ENCODE data around the gene FAM209B.
A peak's percentile ranks its signal among the peaks of the same experiment; 100 is the strongest.
"Not testable (repeated sequence)": the region's sequence is repeated elsewhere in the genome, so short reads cannot be mapped to it uniquely, and the experiment has no call there.

Gene FAM209B, protein sequence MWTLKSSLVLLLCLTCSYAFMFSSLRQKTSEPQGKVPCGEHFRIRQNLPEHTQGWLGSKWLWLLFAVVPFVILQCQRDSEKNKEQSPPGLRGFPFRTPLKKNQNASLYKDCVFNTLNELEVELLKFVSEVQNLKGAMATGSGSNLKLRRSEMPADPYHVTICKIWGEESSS

DNA sequence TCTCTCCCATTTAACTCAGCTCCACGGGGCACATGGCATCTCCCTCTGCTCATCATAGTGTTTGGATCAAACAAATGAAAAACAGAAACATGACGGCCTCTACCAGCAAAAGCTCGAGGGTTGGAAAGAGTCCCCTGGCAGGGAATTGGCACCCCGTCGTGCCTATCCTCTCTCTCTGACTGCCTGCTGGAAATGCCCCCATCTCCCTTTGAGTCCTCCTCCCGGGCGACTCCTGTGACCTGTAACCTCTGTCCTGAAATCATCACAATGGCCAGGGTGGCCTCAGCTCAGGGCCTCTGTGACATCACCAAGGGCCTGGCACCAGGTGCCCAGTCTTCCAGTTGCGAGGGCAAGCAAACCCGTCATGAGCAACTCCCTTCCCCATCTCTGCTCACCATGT lies at the start of gene FAM209B:
Gene FAM209B (plus strand): TSS at position 301 of the 400 bp plus-strand sequence. CDS start 96 bp downstream, at position 397.
- not testable (repeated sequence) for DNase-seq

DNA sequence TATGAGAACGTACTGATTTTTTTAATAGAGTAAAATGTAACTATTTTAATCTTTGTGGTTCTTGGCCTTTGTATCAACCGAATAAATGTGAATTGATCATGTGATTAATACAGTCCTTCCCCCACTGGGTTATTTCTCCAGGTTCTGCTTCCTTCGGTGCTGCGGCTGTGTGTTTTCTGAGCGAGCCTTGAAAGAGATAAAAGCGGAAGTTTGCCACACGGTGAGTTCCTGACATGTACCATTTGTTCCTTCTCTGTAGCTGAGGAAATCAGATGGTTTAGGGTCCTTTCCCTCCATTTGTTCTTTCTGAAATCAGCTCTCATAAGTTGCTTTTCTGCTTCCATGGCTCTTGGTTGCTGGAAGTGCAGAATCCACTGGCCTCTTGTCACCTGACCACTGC lies 49.1 kb upstream of the FAM209B start:
- DNase-seq, result no peak

DNA sequence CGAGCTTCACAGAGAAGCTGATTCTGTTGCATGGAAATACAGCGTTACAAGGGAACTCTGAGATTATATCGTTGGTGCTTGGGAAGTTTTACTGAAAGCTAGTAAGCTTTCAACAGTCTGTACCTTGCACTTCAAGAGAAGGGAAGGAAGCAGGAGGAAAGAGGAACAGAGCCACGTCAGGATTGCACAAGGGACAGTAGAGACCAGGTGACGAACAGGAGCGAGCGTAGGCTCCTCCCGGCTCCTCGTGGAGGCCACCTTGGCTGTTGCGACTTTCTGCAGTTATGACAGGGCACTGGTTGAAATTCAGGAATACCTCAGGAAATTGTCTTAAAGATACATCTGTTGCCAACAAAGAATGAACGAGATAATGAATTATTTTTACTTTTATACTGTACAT lies 45.8 kb upstream of the FAM209B start:
- no peak for DNase-seq

DNA sequence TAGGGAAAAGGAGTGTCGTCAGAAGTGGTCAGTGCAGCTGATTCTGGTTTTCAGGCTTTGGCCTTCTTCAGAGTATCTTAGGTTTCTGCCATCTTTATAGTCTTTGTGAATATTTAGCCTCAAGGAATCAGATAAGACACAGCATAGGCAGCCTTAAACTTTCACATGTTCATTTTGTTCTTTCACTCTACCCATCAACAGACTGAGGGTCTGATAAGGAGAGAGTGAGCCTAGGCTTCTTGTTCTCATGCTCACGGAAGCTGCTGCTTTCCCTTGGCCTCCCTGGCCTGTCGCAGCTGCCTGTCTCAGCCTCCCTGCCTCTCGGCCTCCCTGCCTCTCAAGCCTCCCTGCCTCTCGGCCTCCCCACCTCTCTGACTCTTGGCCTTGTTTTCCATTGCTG lies 44.5 kb upstream of the FAM209B start:
- no peak for DNase-seq

DNA sequence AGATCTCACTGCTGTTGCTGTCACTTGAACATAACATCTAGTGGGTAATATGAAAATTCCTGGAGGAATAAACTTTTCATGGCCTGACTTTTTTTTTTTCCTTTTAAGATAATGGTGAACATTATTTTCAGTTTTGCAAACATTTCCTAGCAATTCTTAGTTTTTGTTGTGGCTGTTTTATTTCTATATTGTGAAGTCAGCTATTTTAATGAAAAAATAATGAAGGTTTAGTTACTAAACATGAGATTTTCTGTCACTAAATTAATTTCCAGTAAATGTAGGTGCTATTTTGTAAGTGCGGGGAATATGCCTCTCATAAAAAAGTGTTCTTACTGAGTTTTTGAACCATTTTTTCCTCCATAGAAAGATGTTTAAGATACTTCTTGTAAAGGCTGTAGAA lies 31.9 kb upstream of the FAM209B start:
- no peak for DNase-seq

DNA sequence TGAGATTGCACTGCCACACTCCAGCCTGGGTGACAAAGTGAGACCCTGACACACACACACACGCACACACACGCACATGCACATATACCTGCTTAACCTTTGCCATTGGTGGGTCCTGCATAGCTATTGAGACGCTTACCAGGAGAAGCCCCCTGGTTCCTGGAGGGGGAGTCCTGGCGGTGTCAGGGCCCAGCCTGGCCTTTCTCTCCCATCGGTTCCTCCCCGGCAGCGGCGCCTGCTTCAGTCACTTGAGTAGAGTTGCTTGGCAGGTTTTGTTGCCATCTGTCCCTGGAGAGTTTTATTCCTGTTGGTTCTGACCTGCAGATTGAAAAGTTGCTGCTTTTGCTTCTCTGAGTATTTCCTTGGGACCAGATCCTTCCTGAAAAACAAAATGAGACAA lies 29.1 kb upstream of the FAM209B start:
- no peak for DNase-seq

DNA sequence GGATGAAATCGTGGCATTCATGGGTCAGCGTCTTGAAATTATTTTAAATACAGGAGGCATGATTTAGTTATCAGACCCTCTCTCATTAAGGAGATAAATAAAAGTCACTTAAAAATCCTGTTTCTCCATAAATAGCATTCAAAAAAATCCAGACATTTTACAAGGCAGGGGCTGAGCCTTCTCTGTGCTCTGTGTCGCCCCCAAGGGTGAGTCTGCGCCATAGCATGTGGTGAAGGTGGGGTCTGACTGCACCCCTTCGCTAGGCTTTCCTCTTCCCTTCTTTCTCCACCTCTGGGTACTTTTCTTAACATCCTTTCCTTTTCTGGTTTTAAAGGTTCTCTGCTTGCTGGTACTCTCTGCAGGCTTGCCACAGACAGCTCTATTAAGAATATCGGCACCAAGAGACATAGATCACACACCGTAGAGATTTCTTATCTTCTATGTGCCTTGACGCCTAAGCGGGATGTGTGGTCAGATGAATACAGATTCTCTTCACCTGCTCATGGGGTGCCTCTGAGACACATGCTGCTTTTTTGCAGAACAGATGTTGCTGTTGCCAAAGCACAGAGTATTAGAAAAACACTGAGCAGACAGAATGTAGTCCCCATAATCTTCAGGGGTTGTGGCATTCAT lies 28.6 kb upstream of the FAM209B start:
- peak; percentile 22 to 37 for DNase-seq

DNA sequence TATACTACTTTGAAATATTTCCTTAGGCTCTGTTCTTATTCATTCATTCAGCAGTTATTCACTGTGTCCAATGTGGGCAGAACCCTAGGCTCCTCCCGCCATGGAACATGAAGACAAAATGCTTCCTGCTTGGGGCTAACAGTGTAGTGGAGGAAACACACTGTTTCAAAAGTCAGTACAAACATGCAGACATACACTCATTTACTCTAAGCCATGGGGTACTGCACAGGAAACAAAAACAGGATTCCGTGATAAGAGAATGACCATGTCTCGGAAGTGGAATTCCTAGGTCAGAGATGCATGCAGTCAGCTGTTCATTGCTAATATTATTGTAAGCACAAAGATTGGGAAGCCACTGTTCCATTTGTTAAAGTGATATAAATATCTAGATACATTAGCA lies 26.9 kb upstream of the FAM209B start:
- DNase-seq, result no peak

DNA sequence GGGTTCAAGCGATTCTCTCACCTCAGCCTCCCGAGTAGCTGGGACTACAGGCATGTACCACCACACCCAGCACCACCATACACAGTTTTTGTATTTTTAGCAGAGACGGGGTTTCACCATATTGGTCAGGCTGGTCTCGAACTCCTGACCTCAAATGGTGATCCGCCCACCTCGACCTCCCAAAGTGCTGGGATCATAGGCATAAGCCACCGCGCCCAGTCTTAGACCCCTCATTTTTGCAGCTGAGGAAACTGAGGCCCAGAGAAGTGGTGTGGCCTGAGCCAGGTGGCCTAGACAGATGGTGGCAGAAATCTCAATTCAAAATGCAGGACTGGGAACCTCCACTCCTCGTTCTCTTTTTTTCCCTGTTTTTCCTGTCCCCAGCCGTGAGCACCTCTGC lies 21.1 kb upstream of the FAM209B start:
- no peak for DNase-seq

DNA sequence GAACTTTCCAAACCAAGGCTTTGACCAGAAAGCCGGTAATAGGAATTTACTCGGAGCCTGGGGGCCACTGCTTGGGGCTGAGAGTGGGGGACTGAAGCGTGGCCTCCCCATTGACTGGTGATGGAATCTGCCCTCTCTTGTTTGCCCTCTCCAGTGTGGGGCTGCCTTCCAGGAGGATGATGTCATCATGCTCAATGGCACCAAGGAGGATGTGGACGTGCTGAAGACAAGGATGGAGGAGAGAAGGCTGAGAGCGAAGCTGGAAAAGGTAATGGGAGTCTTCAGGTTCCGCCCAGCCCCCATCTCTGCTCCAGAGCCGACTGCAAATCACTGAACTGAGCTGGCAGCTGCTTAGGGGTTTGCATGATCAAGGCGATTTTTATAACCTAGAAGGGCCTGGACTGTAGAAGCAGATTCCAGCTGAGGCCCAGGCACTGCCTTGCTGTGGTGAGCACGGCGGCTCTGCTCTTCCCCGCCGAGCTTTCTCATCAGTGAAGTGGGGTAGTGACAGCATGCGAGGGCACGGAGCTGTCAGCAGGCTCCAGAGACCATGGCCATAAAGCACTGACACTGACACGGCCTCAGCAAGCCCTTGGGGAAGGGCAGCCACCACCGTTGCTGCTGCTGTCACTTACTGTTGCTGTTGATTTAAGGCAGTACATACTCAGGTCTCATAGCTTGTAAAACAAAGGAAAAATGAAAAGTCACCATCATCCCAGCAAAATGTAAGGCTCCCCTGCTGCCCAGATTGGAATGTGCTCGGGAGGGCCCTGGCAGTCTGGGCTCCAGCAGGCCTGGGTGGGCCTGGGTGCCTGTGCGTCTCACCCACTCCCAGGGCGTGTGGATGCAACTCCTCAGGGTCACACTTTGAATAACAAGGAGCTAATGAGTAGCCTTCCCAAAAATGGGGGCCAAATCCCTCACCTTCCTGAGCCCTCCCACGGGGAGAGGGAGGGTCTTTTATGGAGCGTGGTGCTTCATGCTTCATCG lies 19.6 kb upstream of the FAM209B start:
- no peak for DNase-seq

DNA sequence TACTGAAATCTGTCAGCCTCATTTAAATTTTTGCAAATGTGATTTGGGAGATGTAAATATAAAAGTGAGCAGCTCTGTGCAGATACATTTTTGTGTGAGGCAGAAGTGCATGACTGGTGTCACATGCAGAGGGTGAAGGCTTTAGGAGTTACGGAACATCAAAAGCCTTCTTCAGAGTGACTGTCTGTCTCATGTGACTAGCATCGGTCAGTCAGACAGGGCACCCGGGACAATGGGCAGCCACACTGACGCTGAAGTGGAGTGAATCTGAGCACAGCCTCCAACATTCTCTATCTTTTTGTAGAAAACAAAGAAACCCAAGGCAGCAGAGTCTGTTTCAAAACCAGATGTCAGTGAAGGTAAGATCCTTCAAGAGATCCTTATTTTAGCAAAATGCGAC lies 16.4 kb upstream of the FAM209B start:
- DNase-seq, result no peak

DNA sequence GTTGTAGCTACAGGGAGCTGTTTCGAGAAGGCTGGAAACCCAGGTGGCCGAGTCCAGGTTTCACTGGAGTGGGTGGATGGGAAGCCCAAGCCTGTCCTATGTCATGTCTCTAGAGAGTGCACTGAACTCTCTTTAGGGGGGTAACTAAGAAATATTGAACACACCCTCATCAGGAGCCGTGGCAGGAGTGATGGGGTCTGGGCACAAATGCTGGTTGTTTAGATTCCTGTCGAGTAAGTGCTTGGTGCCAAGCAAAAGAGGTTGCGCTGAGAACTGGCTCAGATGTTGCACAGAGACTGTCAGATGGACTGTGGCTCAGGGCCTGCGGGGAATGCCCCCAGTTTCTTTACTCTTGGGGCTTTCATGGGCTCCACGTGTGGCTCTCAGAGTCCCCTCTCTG lies 15.8 kb upstream of the FAM209B start:
- no peak for DNase-seq

DNA sequence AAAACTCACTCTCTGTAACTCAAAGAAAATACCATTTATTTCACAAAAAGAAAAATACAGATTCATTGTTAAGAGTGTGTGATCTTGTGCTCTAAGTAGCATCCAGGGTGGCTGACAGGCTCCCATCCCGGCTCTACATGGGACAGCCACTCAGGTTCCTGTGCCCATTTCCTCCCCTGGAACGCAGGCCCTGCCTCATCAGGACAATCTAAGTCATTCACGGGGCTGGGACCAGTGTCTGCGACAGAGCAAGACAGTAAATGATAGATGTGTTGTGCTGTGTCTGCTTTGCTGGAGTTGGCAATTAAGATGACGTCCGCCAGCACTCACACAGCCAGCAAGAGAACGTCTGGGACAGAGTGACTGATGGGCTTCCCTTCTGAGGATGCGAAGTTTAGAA lies 15.4 kb upstream of the FAM209B start:
- DNase-seq, result no peak

DNA sequence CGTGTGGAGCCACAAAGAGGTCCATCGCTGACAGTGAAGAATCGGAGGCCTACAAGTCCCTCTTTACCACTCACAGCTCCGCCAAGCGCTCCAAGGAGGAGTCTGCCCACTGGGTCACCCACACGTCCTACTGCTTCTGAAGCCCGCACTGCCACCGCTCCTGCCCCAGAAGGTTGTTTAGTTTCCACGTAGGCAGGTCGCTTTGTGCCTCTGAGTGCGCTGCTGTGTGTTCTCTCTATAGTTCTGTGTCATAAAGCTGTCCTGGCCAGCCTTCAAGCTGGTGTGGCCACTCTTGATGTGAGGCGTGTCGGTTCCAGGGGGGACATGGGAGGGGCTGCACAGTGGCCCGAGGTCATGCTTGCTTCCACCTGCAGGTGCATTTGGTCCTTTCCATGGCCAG lies 14.9 kb upstream of the FAM209B start:
- no peak for DNase-seq

DNA sequence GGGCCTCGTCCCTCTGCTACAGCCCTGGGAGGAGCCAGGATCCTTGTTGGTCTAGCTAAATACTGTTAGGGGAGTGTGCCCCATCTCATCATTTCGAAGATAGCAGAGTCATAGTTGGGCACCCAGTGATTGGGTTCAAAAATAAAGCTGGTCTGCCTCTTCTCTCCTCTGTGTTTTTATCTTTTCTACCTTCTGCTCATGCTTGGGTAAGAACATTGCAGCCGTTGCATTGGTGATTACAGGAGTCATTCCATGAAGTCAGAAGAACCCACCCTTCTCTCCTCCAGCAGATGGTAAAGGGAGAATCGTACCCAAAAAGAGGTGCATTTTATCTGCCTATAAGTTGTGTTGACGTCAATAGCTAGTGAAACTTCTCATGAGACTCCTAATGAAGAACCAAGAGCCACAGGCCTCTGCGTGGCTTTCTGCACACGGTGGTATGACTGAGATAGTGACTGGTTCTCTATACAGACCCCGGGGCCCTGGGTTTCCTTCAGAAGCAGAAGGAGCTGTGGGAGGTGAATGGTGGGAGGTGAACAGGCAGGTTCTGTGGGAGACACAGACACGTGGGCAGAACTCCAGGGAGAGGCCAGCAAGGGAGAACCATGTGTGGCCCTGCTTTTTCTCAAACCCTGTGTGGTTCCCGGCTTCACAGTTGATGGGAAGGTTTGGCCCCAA lies 14.2 kb upstream of the FAM209B start:
- DNase-seq, result no peak

DNA sequence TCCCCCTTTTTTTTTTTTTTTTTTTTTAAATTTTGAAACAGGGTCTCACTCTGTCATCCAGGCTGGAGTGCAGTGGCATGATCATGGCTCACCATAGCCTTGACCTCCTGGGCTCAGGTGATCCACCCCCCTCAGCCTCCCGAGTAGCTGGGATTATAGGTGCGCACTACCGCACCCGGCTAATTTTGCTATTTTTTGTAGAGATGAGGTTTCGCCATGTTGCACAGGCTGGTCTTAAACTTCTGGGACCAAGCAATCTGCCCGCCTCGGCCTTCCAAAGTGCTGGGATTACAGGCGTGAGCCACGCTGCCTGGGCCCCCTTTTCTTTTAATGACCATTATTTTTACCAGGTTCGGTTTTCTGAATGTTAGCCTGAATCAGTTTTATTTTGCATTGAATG lies 13.5 kb upstream of the FAM209B start:
- DNase-seq, result no peak

DNA sequence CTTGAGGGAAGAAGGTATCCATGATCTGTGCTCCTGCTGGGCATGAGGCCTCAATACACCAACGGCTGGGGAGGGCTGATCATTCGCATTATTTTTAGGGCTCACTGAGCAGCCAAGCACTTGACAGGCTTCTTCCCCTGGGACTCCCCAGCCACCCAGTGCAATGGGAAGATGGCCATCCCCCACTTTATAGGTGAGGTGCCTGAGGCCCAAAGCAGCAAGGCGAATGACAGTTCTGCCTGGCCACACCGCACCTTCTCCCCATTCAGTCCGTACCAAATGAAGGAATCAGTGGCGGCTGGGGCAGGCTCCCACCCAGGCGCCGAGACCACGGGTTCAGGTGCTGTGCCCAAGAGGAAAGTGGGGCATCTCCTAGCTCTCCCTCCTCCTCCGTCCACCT lies 12.9 kb upstream of the FAM209B start:
- DNase-seq, result no peak

DNA sequence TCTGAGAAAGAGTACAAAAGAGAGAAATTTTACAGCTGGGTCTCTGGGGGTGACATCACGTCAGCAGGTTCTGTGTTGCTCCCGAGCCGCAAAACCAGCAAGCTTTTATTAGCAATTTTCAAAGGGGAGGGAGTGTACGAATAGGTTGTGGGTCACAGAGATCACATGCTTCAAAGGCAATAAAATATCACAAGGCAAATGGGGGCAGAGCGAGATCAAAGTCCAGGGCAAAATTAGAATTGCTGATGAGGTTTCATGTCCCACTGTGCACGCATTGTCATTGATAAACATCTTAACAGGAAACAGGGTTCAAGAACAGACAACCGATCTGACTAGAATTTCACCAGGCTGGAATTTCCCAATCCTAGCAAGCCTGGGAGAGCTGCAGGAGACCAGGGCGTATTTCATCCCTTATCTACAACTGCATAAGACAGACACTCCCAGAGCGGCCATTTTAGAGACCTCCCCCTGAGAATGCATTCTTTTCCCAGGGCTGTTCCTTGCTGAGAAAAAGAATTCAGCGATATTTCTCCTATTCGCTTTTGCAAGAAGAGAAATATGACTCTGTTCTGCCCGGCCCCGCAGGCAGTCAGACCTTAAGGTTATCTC lies 12.2 kb upstream of the FAM209B start:
- not testable (repeated sequence) for DNase-seq

DNA sequence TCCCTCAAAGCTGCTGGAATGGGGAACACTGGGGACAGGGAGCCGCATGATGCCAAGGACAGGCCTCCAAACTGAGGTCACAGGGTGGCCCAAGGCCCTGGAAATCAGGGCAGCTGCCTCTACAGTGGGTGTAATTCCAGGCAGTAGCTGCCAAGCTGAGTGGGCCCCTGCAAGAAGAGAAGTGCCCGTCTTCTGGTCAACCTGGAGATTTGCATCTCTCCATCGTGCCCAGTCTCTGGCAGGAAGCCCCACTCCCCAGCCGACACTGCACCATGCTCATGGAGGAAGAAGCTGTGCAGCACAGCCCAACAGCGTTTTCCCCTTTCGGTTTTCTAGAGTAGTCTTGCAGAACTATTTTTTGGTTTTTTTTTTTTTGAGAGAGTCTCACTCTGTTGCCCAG lies 10.7 kb upstream of the FAM209B start:
- no peak for DNase-seq

DNA sequence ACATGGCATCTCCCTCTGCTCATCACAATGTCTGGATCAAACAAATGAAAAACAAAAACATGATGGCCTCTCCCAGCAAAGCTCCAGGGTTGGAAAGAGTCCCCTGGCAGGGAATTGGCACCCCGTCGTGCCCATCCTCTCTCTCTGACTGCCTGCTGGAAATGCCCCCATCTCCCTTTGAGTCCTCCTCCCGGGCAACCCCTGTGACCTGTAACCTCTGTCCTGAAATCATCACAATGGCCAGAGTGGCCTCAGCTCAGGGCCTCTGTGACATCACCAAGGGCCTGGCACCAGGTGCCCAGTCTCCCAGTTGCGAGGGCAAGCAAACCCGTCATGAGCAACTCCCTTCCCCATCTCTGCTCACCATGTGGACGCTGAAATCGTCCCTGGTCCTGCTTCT lies 8.6 kb upstream of the FAM209B start, which contains the start of gene FAM209A:
Gene FAM209A (plus strand): TSS at position 301 of the 400 bp plus-strand sequence. CDS start 65 bp downstream, at position 366.
- DNase-seq, result not testable (repeated sequence)

DNA sequence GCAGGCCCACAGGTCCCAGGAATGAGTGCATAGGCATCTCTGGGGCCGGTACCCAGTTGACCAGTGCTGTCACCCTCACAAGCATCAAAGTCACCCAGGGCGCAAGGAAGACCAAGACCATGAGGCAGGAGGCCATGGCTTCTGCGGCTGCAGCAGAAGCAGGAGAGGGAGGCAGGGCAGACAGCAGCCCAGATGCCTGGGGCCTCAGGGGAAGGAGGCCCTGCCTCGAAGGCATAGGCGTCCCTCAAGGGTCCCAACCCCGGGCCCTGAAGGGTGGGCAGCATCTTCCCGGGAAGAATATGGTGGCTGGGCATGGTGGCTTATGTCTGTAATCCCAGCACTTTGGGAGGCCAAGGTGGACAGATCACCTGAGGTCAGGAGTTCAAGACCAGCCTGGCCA lies 5.5 kb upstream of the FAM209B start:
- no peak for DNase-seq

DNA sequence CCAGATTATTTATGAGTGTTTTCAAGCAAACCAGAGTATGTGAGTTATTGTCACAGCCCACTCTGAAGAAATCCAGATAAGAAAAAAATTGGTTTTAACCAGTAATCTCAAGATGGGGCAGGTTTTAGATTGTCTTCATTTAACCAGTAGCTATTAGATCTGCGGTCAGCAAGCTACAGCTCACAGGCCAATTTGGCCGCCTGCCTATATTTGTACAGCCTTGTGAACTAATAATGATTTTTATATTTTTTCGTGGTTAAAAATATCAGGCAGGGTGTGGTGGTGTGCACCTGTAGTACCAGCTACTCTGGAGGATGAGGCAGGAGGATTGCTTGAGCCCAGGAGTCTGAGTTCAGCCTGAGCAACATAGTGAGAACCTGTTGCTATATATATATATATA lies 5.0 kb downstream of the FAM209B start:
- no peak for DNase-seq

DNA sequence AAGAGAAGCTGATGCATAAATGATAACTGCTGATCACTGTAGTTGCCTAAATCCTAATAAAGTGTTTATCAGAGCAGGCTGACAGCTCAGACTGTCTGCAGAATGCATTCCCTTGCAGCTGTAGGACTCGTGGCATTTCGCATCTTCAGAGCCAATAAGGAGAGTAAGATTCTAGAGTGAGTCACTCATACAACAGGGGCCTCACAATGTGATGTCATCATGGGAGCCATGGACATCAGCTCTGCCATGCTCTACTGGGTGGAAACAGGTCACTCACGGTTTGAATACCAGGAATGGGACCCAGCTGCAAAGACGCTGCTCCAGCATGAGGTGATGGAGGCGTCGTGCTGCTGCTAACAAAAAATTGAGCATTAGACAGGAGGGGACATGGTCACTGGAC lies 7.4 kb downstream of the FAM209B start:
- no peak for DNase-seq

Data from stimulated activated CD4-positive, alpha-beta T cell treated with anti-CD3 and anti-CD28 coated beads, Interleukin-2, amount 100 ng/mL, for 24 hours (primary cell).